K562 (cell line): Measurements from ENCODE around the gene RADX. TPM values are rescaled to one million over a fixed set of nuclear protein-coding genes. Genes with fewer than 3 reads are reported as not detected.

ENCODE experiments used
- ATAC-seq: fragments of 200-7000 bp; cut with Tn5 transposase; 3 replicates; pipeline ENCODE4 v1.9.1; 2020; ENCODE audit warnings: moderate library complexity
- BruUV-seq: library from RNA; stranded (reverse); fragments of 400-500 nt; replicated peaks from 2 replicates; lab custom pipeline; 2021; lab: Mats Ljungman, UMichigan
- CTCF ChIA-PET: fragments of 300-600 bp; formaldehyde crosslinking; extraction: SDS; loops from one replicate; lab custom pipeline; 2021; ENCODE audit warnings: low intra/inter-chr PET ratio; lab: Yijun Ruan, JAX
- POLR2A ChIA-PET: fragments of 300-600, 350-650 bp; sonication (Branson Sonifier 250); formaldehyde crosslinking; extraction: SDS; loops from one replicate; lab custom pipeline; 2021; ENCODE audit warnings: antibody characterized with exemption, inconsistent platforms; lab: Yijun Ruan, JAX
- DNase-seq, 4 experiments: peaks; one replicate each; pipeline versions ENCODE4 v3.0.0 to v3.0.0-alpha.2; 2011 to 2018; ENCODE audit warnings: low spot score in 3 of 4, mixed read lengths in 3 of 4; ENCODE audit errors: extremely low read depth in 1 of 4
- FAIRE-seq: peaks from 2 replicates; lab custom pipeline; 2011; peaks lifted over from hg19 to GRCh38; lab: Jason Lieb, UNC
- H2AFZ ChIP-seq: 2 replicates; pipeline ENCODE4 v1.6.0; 2011; ENCODE audit warnings: low read depth, low read length, control low read depth, inconsistent platforms
- H3K27ac ChIP-seq: fragments of 200-600 bp; 3 replicates; pipeline ENCODE4 v1.8.0; 2011; ENCODE audit warnings: low read depth, mild to moderate bottlenecking, control low read depth, inconsistent platforms, low read length, moderate library complexity, mixed read lengths; ENCODE audit errors: extremely low read depth
- H3K27me3 ChIP-seq, 2 experiments: fragments of 300-600 bp in 1 of 2; 2 replicates in 1 of 2; 3 replicates in 1 of 2; pipeline versions ENCODE4 v1.6.0 to v1.8.0; 2011; ENCODE audit warnings: inconsistent platforms in 2 of 2, low read length in 2 of 2, mild to moderate bottlenecking in 1 of 2, mixed read lengths in 1 of 2, moderate library complexity in 1 of 2; ENCODE audit not compliant: control insufficient read depth in 2 of 2, insufficient read depth in 2 of 2
- H3K36me3 ChIP-seq: fragments of 300-600 bp; 3 replicates; pipeline ENCODE4 v1.8.0; 2011; ENCODE audit warnings: mild to moderate bottlenecking, low read length, inconsistent platforms; ENCODE audit not compliant: control insufficient read depth, insufficient read depth
- H3K4me1 ChIP-seq, 2 experiments: fragments of 200-600 bp in 1 of 2; replicated peaks in 1 of 2; 2 replicates in 1 of 2; 3 replicates in 1 of 2; pipeline versions ENCODE4 v1.5.1 to v1.8.0; 2011; ENCODE audit warnings: inconsistent platforms in 2 of 2, low read length in 2 of 2, mild to moderate bottlenecking in 1 of 2, mixed read lengths in 1 of 2, moderate library complexity in 1 of 2; ENCODE audit not compliant: control insufficient read depth in 2 of 2, insufficient read depth in 2 of 2
- H3K4me2 ChIP-seq: 2 replicates; pipeline ENCODE4 v1.6.1; 2011; ENCODE audit warnings: low read length, control low read depth, inconsistent platforms, mixed read lengths; ENCODE audit not compliant: insufficient read depth
- H3K4me3 ChIP-seq: fragments of 200-600 bp; sonication (generic), shearing (Covaris generic); 2 replicates; pipeline ENCODE4 v1.5.1; 2016; ENCODE audit warnings: control low read depth, inconsistent platforms
- H3K79me2 ChIP-seq: fragments of 200-600 bp; 3 replicates; pipeline ENCODE4 v1.8.0; 2011; ENCODE audit warnings: low read length, inconsistent platforms; ENCODE audit not compliant: control insufficient read depth, insufficient read depth
- H3K9ac ChIP-seq, 2 experiments: 2 replicates each; pipeline versions ENCODE4 v1.6.0 to v1.6.1; 2011; ENCODE audit warnings: low read depth in 2 of 2, low read length in 2 of 2, control low read depth in 1 of 2, inconsistent platforms in 1 of 2, mild to moderate bottlenecking in 1 of 2, mixed read lengths in 1 of 2; ENCODE audit not compliant: insufficient read depth in 1 of 2
- H3K9me1 ChIP-seq: one replicate; pipeline ENCODE4 v1.6.0; 2011; ENCODE audit warnings: inconsistent platforms, mild to moderate bottlenecking, low read length, moderate library complexity; ENCODE audit not compliant: control insufficient read depth, insufficient read depth
- H3K9me3 ChIP-seq: replicated peaks from 2 replicates; pipeline ENCODE4 v1.5.1; 2011; ENCODE audit warnings: low read depth, low read length, inconsistent platforms; ENCODE audit not compliant: control insufficient read depth, insufficient read depth
- H4K20me1 ChIP-seq: replicated peaks from 2 replicates; pipeline ENCODE4 v1.6.1; 2011; ENCODE audit warnings: low read length, inconsistent platforms, mixed read lengths; ENCODE audit not compliant: control insufficient read depth, insufficient read depth
- ADNP ChIP-seq: fragments of 200-800 bp; sonication (Bioruptor generic); IDR thresholded peaks from 2 replicates; pipeline ENCODE4 v1.6.1; 2016; ENCODE audit warnings: missing genetic modification characterization, missing compliant biosample characterization
- ARID1B ChIP-seq: fragments of 450-650 bp; IDR thresholded peaks from 2 replicates; pipeline ENCODE4 v1.6.1; 2016; ENCODE audit warnings: antibody characterized with exemption, mild to moderate bottlenecking, inconsistent platforms
- ATF3 ChIP-seq, 2 experiments: fragments of 450-650 bp in 1 of 2; sonication (generic) in 1 of 2; formaldehyde crosslinking in 1 of 2; IDR thresholded peaks in 1 of 2; conservative IDR thresholded peaks in 1 of 2; 2 replicates each; pipeline versions ENCODE4 v1.6.1 to v1.8.1; 2016 to 2023; ENCODE audit warnings: mild to moderate bottlenecking in 2 of 2, moderate library complexity in 2 of 2, inconsistent platforms in 1 of 2, missing genetic modification reagents in 1 of 2
- CCAR2 ChIP-seq: fragments of 200-400 bp; formaldehyde crosslinking; IDR thresholded peaks from 2 replicates; pipeline ENCODE4 v1.6.1; 2017; ENCODE audit warnings: mild to moderate bottlenecking, low read depth, low read length
- DDX20 ChIP-seq: fragments of 450-650 bp; IDR thresholded peaks from 2 replicates; pipeline ENCODE4 v1.6.1; 2016; ENCODE audit warnings: missing genetic modification characterization, low read depth, mild to moderate bottlenecking, missing compliant biosample characterization, moderate library complexity
- ELK3 ChIP-seq: fragments of 450-650 bp; formaldehyde crosslinking; IDR thresholded peaks from 2 replicates; pipeline ENCODE4 v1.4.0; 2020; ENCODE audit warnings: mild to moderate bottlenecking
- MIER1 ChIP-seq: fragments of 450-650 bp; IDR thresholded peaks from 2 replicates; pipeline ENCODE4 v1.6.1; 2016; ENCODE audit warnings: antibody characterized with exemption, mild to moderate bottlenecking, low read depth
- NFE2L1 ChIP-seq: fragments of 450-650 bp; IDR thresholded peaks from 2 replicates; pipeline ENCODE4 v1.6.1; 2016; ENCODE audit warnings: missing genetic modification characterization, low read depth, mild to moderate bottlenecking, missing compliant biosample characterization, moderate library complexity, borderline replicate concordance
- THAP12 ChIP-seq: fragments of 250-450 bp; sonication (Bioruptor Pico); IDR thresholded peaks from 2 replicates; pipeline ENCODE4 v1.9.0; 2021; ENCODE audit warnings: mild to moderate bottlenecking, inconsistent platforms
- THRB ChIP-seq: fragments of 450-650 bp; formaldehyde crosslinking; conservative IDR thresholded peaks from 2 replicates; pipeline ENCODE4 v1.4.0; 2022; ENCODE audit warnings: mild to moderate bottlenecking, missing genetic modification characterization
- ZNF551 ChIP-seq: fragments of 250-450 bp; sonication (Bioruptor Pico); IDR thresholded peaks from 2 replicates; pipeline ENCODE4 v1.5.0; 2021; ENCODE audit warnings: mild to moderate bottlenecking, moderate library complexity
- WGBS: fragments of 100-300 bp; shearing (Covaris generic); methylation state at CpG from one replicate; pipeline ENCODE4 v1.1.6; 2016; ENCODE audit warnings: low coverage, mixed read lengths; ENCODE audit not compliant: insufficient coverage; ENCODE audit errors: missing lambda C conversion rate; 5-methylcytosine and 5-hydroxymethylcytosine counted together
- in situ Hi-C: fragments of 300-500 bp; cut with MboI; formaldehyde crosslinking; loops from 4 replicates; pipeline ENCODE4 v1.15.0; 2018; ENCODE audit warnings: inconsistent platforms, mixed read lengths
- intact Hi-C: fragments of 100-400 bp; cut with micrococcal nuclease; formaldehyde crosslinking; loops from 2 replicates; pipeline ENCODE4 v1.14.2; 2022
- polyA plus RNA-seq, 8 experiments: library from polyadenylated mRNA; depleted of rRNA in 4 of 8; stranded (reverse) in 5 of 8; unstranded in 3 of 8; fragments of >200 nt; fragmentation: Nextera tagmentation in 2 of 8; fragmentation: Illumina TruSeq in 1 of 8; extraction: Ambion mirVana in 2 of 8; extraction: Trizol in 1 of 8; gene quantifications; 2 replicates each; pipeline versions ENCODE4 v1.2.1 to v1.2.3, GENCODE V29; 2011 to 2014; ENCODE audit warnings: inconsistent platforms in 1 of 8, missing spikeins in 1 of 8
- total RNA-seq, 7 experiments: library from RNA; depleted of rRNA in 6 of 7; stranded (reverse); fragments of >200 nt in 6 of 7; fragmentation: Illumina TruSeq in 2 of 7; extraction: Trizol in 2 of 7; gene quantifications; 2 replicates each; pipeline versions ENCODE4 v1.2.1 to v1.2.3, GENCODE V29; 2011 to 2021; ENCODE audit warnings: low replicate concordance in 1 of 7
- TF ChIP-seq, protein P1 (sequence below): fragments of 250-450 bp; sonication (Bioruptor Pico); IDR thresholded peaks from 2 replicates; pipeline ENCODE4 v1.8.0; 2022; ENCODE audit warnings: inconsistent platforms, mild to moderate bottlenecking, moderate library complexity, borderline replicate concordance

Gene RADX
- total and polyA plus RNA-seq, 9 of the 15 experiments (the other 6 are each of a cell fraction or from before 2014, with no cell fraction given), result 0.03 to 0.40 (median 0.12) TPM; not detected in 1

DNA sequence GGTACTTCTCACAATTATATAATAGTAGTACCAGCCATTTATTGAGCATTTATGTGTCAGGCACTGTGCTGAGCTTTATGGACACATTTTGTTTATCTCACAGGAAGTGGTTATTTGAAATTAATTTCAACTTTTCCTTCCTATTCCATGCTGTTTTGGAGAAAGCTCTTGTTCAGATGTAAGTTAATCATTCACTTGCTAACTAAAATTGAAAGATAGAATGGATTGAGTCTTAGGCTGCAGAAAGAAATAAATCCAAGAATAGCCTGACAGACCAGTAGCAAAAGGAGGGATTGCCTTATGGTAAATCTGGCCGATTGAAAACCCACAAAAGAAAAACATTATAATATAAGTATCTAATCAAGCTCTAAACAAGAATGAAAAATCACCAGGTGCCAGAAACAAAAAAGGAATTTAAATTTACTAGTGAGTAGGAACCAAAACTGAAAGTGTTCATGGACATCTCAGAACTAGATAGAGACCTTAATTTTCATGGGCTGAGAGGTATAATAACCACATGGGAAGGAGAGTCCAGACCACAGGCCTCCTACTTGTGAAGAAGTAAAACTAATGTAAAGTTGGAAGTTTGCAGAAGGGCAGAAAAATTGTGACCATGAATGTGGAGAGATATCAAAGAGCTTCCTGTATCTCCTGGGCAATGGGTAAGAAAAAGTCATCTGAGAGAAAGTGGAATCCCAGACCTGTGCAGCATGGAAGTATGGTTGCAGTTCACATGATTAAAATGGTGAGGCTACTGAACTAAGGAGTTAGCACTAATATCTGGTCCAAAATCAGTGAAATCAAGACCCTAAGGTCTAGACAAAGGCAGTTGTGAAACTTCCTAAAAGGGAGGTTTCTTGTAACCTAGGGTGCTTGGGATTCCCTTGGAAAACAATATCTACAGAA lies 38.0 kb downstream of the RADX start:
- no TSS peak for BruUV-seq
- no peak overlapping the region for H3K9ac ChIP-seq
- 0% methylated on average over 1 of the region's 1 CpG for WGBS
- H3K4me1 ChIP-seq, result no peaks in the 10 kb centered on the region
- no peak overlapping the region for H3K4me2 ChIP-seq
- DNase-seq (no peak), FAIRE-seq (no peak), ATAC-seq (no peak)
- H3K27ac ChIP-seq, result no peak overlapping the region
- in situ Hi-C loops (no loop called here), intact Hi-C loops (no loop called here)
- H3K9me3 ChIP-seq, result no peaks in the 10 kb centered on the region
- no peaks in the 10 kb centered on the region for H3K27me3 ChIP-seq
- H3K4me3 ChIP-seq, result no peak overlapping the region
- no peaks in the 10 kb centered on the region for H3K79me2 ChIP-seq
- no peaks in the 10 kb centered on the region for H3K36me3 ChIP-seq
- POLR2A ChIA-PET, result no interaction called here
- no peak overlapping the region for H2AFZ ChIP-seq
- CTCF ChIA-PET, result no interaction called here
- no peaks in the 10 kb centered on the region for H4K20me1 ChIP-seq
- no peaks in the 10 kb centered on the region for H3K9me1 ChIP-seq
- TF ChIP-seq THRB, result no peak
- TF ChIP-seq THAP12 (CRISPR knock-in tag), result no peak
- TF ChIP-seq, protein P1, sequence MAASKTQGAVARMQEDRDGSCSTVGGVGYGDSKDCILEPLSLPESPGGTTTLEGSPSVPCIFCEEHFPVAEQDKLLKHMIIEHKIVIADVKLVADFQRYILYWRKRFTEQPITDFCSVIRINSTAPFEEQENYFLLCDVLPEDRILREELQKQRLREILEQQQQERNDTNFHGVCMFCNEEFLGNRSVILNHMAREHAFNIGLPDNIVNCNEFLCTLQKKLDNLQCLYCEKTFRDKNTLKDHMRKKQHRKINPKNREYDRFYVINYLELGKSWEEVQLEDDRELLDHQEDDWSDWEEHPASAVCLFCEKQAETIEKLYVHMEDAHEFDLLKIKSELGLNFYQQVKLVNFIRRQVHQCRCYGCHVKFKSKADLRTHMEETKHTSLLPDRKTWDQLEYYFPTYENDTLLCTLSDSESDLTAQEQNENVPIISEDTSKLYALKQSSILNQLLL (CRISPR knock-in tag), result no peak
- TF ChIP-seq ADNP (tag), result no peak
- no peak for TF ChIP-seq MIER1
- TF ChIP-seq ZNF551, result no peak
- no peak for TF ChIP-seq NFE2L1 (tag)
- no peak for TF ChIP-seq ELK3 (CRISPR knock-in tag)
- no peak for TF ChIP-seq DDX20 (tag)
- no peak for TF ChIP-seq CCAR2
- TF ChIP-seq ATF3 (IDR thresholded peaks at IDR 0.05), result no peak
- TF ChIP-seq ATF3 (CRISPR knock-in tag; conservative IDR thresholded peaks at IDR 0.05), result no peak
- no peak for TF ChIP-seq ARID1B
